ENCODE measurements around the gene SP2. TPM values are rescaled to one million over a fixed set of nuclear protein-coding genes. Genes with fewer than 3 reads are reported as not detected.
A peak's percentile ranks its signal among the peaks of the same experiment; 100 is the strongest.

Gene SP2
- total and polyA plus RNA-seq, 2 of the 13 experiments (the other 11 are each of a cell fraction or from before 2014, with no cell fraction given), result 1.4 to 4.8 TPM

DNA sequence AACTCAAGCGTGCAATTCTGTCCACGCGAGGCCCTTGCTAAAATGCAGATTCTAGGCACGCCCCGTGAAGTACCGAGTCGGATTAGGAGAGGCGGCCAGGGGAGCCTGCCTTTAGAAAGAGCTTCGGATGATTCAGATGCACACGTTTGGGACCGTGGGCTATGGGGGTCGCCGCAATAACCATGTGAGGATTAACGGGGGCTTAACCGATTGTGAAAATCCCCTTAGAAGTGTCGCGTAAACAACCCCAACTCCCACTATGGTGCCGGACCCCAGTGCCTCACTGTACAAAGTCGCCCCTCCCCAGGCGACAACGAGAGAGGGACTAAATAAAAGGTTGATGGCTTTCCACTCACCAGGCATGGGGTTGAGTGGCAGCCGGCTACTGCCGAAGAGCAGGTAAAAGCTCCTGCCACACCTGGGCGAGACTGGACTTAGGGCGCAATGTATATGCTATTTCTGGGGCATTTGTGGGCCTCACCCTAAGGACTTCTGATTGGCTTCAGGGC lies 635 bp upstream of the SP2 start (continued):
- TF ChIP-seq, protein P1, sequence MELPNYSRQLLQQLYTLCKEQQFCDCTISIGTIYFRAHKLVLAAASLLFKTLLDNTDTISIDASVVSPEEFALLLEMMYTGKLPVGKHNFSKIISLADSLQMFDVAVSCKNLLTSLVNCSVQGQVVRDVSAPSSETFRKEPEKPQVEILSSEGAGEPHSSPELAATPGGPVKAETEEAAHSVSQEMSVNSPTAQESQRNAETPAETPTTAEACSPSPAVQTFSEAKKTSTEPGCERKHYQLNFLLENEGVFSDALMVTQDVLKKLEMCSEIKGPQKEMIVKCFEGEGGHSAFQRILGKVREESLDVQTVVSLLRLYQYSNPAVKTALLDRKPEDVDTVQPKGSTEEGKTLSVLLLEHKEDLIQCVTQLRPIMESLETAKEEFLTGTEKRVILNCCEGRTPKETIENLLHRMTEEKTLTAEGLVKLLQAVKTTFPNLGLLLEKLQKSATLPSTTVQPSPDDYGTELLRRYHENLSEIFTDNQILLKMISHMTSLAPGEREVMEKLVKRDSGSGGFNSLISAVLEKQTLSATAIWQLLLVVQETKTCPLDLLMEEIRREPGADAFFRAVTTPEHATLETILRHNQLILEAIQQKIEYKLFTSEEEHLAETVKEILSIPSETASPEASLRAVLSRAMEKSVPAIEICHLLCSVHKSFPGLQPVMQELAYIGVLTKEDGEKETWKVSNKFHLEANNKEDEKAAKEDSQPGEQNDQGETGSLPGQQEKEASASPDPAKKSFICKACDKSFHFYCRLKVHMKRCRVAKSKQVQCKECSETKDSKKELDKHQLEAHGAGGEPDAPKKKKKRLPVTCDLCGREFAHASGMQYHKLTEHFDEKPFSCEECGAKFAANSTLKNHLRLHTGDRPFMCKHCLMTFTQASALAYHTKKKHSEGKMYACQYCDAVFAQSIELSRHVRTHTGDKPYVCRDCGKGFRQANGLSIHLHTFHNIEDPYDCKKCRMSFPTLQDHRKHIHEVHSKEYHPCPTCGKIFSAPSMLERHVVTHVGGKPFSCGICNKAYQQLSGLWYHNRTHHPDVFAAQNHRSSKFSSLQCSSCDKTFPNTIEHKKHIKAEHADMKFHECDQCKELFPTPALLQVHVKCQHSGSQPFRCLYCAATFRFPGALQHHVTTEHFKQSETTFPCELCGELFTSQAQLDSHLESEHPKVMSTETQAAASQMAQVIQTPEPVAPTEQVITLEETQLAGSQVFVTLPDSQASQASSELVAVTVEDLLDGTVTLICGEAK (IDR thresholded peaks at IDR 0.05), result no peak
- TF ChIP-seq, protein P1 (CRISPR knock-in tag; IDR thresholded peaks at IDR 0.05), result peak; percentile 81
- no peak for TF ChIP-seq NFE2L1 (CRISPR knock-in tag; IDR thresholded peaks at IDR 0.05; ENCODE audit: borderline replicate concordance)
- TF ChIP-seq KAT2B (IDR thresholded peaks at IDR 0.05; ENCODE audit: borderline replicate concordance, low read depth, low read length), result no peak
- TF ChIP-seq ZFP36L2 (CRISPR knock-in tag; IDR thresholded peaks at IDR 0.05), result no peak; the same call in 1 of the 2 replicates
- TF ChIP-seq AGO1 (IDR thresholded peaks at IDR 0.05; ENCODE audit: low read depth, low read length, poor library complexity, severe bottlenecking), result no peak
- TF ChIP-seq XBP1 (CRISPR knock-in tag; IDR thresholded peaks at IDR 0.05), result 0 out of 2 replicates have a peak, but pooled peaks have one; percentile 18
- TF ChIP-seq CAMTA2 (CRISPR knock-in tag; IDR thresholded peaks at IDR 0.05; ENCODE audit: borderline replicate concordance), result no peak
- peak in 1 of 2 experiments; percentile 71; a peak in 1 of 4 replicates for TF ChIP-seq KLF16 (CRISPR knock-in tag; IDR thresholded peaks at IDR 0.05)
- no peak for TF ChIP-seq ZKSCAN1 (IDR thresholded peaks at IDR 0.05; ENCODE audit: low read length)
- peak; percentile 85 for TF ChIP-seq IRF2 (CRISPR knock-in tag; IDR thresholded peaks at IDR 0.05)
- no peak for TF ChIP-seq DPF2 (CRISPR knock-in tag; IDR thresholded peaks at IDR 0.05; ENCODE audit: borderline replicate concordance, low read depth)
- no peak for TF ChIP-seq ZNF512B (CRISPR knock-in tag; IDR thresholded peaks at IDR 0.05; ENCODE audit: borderline replicate concordance)
- TF ChIP-seq SATB2 (CRISPR knock-in tag; IDR thresholded peaks at IDR 0.05), result 0 out of 2 replicates have a peak, but pooled peaks have one; percentile 43
- no peak for TF ChIP-seq ZMYM2 (CRISPR knock-in tag; IDR thresholded peaks at IDR 0.05)
- TF ChIP-seq, protein P2, sequence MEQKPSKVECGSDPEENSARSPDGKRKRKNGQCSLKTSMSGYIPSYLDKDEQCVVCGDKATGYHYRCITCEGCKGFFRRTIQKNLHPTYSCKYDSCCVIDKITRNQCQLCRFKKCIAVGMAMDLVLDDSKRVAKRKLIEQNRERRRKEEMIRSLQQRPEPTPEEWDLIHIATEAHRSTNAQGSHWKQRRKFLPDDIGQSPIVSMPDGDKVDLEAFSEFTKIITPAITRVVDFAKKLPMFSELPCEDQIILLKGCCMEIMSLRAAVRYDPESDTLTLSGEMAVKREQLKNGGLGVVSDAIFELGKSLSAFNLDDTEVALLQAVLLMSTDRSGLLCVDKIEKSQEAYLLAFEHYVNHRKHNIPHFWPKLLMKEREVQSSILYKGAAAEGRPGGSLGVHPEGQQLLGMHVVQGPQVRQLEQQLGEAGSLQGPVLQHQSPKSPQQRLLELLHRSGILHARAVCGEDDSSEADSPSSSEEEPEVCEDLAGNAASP (CRISPR knock-in tag; IDR thresholded peaks at IDR 0.05; ENCODE audit: borderline replicate concordance), result 0 out of 2 replicates have a peak, but pooled peaks have one; percentile 14

All from HepG2 (cell line).